Measurements from ENCODE around the gene DISC1. TPM values are rescaled to one million over a fixed set of nuclear protein-coding genes. Genes with fewer than 3 reads are reported as not detected.
"Not testable (repeated sequence)": the region's sequence is repeated elsewhere in the genome, so short reads cannot be mapped to it uniquely, and the experiment has no call there.

The DISC1 gene
- total RNA-seq, 2 experiments from 2014 or later: 1.1 to 1.6 TPM

DNA sequence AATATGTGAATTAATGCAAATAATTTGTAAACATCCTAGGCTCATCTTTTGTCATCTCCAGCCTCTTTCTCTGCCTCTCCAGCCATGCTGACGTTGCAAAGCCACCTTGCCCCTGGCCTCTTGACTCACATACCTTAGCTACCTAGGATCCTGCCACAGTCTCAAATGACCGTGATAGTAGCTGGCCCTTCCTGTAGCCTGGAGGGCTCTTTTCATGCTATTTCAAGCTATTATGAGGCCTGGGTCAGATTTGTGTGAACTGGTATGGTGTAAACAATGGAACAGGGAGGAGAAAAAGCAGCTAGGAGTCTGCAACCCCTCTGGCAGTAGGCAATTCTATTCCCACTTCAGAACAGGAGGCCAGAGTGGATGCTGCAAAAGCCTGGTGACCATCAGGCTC lies 337.7 kb downstream of the DISC1 start:
- POLR2A ChIA-PET: no interaction called here
- CTCF ChIA-PET: no interaction called here

DNA sequence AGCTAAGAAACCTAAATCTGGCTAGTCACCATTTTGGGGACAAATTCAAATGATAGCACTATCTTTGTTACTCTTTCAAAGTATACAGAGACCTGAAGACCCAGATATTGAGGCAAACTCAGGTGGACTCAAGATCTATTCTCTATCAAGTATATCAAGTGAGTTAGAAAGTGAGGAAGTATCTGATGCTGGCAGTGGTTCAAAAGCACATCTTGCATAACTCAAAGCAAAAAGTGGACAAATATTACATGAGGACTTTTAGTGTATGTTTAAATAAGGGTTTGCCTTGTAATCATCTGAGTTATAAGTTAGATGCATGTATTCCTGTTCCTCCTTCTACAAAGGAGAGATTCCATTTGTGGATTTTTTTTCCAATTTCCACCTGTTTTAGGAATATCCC lies 338.4 kb downstream of the DISC1 start:
- ChIA-PET POLR2A (no interaction called here), CTCF (no interaction called here)

DNA sequence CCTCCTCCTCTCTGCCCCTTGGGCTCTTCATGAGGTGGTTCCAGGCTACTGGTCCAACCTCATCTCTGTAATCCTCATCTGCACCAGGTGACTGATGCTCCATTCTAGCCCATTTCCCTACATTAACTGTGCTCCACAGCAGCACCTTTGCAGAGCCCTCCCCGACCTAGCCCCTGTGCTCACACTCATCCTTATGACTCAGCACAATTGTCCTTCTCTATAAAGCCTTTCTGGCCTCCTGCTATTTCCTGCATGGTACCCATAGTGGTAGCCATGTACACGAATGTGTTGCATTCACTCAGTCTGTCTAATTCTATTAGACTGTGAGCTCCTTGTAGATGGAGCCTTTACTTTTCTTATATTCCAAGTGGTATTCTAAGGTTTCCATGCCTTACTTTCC lies 339.0 kb downstream of the DISC1 start:
- POLR2A ChIA-PET: no interaction called here
- CTCF ChIA-PET: no interaction called here

DNA sequence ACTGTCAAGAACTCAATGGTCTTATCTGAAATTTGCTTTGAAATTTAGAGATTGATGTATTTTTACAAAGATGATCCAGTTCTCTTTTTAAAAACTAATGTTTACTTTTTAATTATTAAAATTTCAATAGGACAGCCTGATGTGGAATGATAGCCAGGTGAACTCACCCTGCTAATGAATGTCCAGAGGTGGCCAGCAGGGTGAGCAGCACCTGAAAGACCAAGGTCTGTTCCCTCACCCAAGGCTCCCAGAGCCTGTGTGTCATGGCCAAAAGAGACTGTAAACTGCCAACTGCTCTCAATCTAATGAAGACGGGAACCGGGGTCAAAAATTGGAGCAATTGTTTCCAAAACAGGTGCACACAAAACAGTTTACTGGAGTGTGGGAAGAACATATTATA lies 340.4 kb downstream of the DISC1 start:
- CTCF ChIA-PET: no interaction called here
- POLR2A ChIA-PET: no interaction called here

DNA sequence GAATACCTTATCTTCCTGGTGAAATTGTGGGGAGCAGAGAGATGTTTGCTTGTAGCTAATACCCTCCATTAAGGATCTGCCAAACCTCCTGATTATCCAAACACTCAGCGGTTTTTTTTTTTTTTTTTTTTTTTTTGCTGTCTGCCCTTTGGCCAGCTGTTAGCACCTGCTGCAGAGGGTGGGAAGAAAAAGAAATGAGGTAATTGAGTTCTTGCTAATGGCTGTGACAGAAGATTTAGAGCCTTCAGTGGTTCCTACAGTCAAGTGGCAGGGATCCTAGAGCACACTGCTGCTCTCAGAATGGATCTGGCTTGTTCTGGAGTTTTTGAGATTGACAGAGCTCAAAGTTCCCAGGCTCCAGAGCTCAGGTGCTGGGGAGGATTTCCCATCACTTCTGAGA lies 342.5 kb downstream of the DISC1 start:
- ChIA-PET POLR2A (interaction anchor here (0.7 kb wide), 1 partner anchor 498 kb away, joined by 3 read pairs; no protein-coding TSS in a partner anchor), CTCF (interaction anchor here (0.6 kb wide), 1 partner anchor 251 kb away, joined by 3 read pairs; no protein-coding TSS in a partner anchor)

DNA sequence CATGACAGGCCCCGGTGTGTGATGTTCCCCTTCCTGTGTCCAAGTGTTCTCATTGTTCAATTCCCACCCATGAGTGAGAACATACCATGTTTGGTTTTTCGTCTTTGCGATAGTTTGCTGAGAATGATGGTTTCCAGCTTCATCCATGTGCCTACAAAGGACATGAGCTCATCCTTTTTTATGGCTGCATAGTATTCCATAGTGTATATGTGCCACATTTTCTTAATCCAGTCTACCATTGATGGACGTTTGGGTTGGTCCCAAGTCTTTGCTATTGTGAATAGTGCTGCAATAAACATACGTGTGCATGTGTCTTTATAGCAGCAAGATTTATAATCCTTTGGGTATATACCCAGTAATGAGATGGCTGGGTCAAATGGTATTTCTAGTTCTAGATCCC lies 343.2 kb downstream of the DISC1 start:
- POLR2A ChIA-PET, CTCF ChIA-PET: not testable (repeated sequence)

DNA sequence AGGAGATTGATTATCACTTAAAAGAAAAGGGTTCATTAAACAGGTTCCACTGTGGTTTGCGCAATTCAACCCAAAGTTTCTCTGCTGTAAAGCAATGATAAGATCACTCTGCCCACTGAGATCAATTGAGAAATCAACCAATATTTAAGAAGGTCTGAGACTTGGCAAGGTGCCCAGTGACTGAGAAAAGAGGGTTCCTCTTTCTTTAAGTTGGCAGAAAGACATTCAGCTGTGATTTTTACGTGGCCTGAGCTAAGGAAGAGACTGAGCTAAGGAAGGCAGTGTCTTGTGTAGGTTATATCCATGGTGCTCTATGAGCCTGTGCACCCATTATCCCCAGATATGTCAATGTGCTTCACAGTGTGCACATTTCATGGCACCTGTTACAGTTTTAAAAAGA lies 344.1 kb downstream of the DISC1 start:
- CTCF ChIA-PET: no interaction called here
- POLR2A ChIA-PET: no interaction called here

DNA sequence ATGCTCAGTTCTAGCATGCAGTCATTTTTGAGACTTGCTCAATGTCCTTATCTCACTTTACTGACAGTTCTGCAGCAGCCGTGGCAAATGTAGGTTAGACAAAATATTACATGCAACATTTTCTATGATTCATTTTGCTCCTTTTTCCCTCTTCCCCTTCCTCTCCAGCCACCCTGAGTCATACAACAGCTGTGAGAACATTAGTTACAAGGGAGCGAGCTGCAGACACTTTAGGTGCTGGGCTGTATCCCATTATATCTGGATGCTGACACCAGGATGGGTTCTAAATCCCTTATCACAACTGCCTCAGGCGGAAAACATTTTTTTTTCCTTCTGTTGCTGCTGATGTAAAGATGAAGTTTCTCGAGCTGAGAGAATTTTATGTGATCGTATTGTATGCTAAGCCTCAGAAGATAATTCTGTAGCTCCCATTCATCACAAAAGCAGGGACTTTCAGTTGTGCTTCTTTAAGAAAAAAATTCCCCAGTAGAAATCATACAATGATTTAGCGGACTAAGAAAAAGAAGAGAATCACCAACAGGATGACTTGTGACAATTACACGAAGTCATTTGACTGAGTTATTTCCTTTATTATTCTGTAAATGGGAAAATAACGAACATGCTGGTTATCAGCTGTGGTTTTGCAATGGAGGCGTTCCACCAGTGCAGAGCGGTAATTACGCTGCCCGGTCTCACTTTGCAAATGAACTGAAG lies 345.0 kb downstream of the DISC1 start:
- POLR2A ChIA-PET: no interaction called here
- CTCF ChIA-PET: no interaction called here

DNA sequence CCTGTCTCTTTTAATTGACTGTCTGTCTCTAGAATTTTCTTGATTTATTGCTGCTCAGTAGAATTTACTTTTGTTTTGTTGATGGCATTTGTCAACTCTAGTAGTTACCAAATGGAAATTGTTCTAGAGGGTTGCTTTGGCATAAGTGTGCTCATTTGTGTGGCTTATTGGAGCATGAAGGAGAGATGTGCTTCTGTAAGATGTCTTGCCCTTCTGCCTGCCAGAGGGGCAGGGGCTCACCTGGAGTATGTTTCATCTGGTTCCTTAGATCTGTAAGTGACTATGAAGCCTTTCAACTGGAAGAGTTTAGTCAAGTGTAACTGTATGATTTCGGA lies 345.5 kb downstream of the DISC1 start:
- CTCF ChIA-PET: interaction anchor here (1.1 kb wide), 1 partner anchor 9 kb away, joined by 3 read pairs; no protein-coding TSS in a partner anchor

DNA sequence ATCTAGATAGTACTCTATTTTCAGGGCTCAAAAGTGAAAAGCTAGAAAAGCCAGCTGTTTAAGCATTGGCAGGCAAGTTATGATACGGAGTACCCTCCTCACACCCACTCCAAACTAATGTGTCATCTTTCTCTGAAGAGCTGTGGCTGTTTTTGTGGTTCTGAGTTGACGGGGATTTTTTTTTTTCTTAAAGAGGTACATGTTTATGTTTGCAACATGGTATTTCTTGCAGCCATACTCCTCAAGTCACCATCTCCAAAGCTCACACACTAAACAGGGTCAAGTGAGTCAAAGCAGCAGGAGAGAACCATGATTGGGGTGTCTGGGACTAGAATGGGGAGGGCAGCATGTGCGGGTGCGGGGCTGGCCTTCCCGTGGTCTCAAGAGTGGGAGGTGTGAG lies 347.2 kb downstream of the DISC1 start:
- ChIA-PET POLR2A (no interaction called here), CTCF (interaction anchor here (0.7 to 1.0 kb wide), 2 partner anchors 10 to 25 kb away, joined by 3 read pairs; no protein-coding TSS in a partner anchor)

More for the DNA sequence above, 345.5 kb downstream of the DISC1 start:
- POLR2A ChIA-PET: no interaction called here

DNA sequence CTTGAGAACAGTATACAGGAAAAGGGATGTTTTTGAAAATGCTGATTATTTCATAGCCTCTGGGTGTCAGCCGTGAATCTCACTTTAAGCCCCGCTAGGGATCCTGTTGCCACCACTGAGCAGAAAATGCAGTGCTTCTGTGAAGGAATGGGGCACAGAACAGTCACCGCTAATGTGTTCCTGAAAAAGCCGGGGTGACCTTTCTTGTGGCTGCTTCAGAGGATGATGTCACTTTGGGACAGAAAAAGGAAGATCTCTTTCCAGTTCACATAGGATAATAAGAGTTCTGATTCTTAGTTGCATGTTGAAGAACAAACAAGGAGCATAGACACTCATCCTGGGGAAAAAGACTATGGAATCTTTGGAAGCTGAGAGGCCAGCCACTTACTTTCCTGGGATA lies 349.6 kb downstream of the DISC1 start:
- ChIA-PET POLR2A (no interaction called here), CTCF (no interaction called here)

DNA sequence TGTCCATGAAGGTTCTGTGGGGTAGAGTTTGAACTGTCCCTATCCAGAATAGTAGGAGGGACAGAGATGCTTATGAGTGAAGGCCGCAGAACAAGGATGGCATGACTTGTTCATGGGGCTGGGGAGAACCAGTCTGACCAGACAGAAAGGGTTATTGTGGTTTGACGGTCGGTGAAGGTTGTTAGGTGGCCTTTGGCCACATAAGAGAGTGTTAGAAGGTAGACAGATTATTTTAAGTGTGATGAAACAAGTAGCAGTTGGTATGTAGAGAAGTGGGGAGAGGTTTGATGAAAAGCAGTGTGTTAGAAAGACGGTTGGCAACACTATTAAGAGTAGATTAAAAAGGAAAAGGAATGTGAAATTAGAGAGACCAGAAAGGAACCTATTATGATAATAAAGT lies 355.1 kb downstream of the DISC1 start:
- POLR2A ChIA-PET: no interaction called here
- CTCF ChIA-PET: interaction anchor here (0.6 to 1.6 kb wide), 2 partner anchors 9 to 131 kb away, joined by 3 read pairs; no protein-coding TSS in a partner anchor

DNA sequence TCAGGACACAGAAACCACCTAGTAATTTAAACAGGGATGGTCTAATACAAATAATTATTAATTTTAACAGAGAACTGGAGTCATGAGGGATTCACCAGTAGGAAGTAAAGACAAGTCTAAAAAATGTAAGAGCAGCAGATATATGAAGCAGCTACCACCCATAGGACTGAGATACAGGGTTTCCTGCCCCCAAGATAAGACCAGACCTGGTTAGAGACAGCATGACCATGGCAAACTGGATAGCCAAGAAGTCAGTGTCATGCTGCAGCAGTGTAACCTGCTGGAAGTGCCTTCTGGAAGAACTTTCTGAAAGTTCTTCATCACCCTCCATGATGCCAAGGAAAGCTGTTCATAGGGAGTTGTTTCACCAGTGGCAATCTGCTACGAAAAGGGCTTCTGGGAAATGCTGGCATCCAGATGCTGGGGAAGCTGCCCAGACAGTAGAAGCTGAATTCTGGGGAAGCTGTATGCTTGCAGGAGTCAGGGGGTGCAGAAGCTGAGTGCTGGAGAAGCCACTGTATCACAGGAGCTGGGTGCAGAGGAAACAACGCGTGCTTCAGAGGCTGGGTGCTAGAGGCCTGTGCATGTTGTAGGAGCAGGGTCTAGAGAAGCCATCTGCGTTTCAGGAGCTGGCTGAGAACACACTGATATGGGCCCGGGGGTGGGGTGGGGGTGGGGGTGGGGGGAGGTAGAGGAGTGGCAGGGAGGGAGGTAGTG lies 356.4 kb downstream of the DISC1 start:
- CTCF ChIA-PET: interaction anchor here (0.8 kb wide), 1 partner anchor 9 kb away, joined by 3 read pairs; no protein-coding TSS in a partner anchor

DNA sequence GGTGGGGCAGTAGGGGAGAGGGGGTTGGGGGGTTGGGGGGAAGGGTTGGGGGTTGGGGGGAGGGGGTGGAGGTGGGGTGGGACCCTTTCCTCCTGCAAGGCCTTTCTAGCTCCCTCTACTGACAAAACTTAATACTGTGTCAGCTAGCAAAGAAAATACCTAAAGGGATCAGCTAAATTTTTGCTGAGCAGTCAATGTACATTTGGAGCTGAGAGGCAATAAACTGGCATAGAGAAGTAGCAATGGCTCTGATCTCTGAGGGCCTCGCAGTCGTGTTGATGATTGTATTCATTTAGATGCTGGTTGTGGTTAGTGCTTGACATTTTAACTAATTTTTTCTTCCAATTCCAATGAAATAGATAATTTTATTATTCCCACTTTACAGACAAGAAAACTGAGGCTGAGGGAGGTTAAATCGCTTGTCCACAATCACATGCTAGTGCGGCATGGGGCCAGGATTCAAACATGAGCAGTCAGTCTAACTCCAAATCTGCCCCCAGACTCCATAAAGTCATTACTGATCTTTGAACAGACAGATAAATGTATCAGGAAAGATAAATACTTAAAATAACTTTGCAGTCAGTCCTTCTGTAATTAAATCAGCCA lies 357.1 kb downstream of the DISC1 start:
- POLR2A ChIA-PET: no interaction called here
- CTCF ChIA-PET: interaction anchor here (0.8 kb wide), 1 partner anchor 9 kb away, joined by 3 read pairs; no protein-coding TSS in a partner anchor

More for the DNA sequence above, 356.4 kb downstream of the DISC1 start:
- POLR2A ChIA-PET: no interaction called here

DNA sequence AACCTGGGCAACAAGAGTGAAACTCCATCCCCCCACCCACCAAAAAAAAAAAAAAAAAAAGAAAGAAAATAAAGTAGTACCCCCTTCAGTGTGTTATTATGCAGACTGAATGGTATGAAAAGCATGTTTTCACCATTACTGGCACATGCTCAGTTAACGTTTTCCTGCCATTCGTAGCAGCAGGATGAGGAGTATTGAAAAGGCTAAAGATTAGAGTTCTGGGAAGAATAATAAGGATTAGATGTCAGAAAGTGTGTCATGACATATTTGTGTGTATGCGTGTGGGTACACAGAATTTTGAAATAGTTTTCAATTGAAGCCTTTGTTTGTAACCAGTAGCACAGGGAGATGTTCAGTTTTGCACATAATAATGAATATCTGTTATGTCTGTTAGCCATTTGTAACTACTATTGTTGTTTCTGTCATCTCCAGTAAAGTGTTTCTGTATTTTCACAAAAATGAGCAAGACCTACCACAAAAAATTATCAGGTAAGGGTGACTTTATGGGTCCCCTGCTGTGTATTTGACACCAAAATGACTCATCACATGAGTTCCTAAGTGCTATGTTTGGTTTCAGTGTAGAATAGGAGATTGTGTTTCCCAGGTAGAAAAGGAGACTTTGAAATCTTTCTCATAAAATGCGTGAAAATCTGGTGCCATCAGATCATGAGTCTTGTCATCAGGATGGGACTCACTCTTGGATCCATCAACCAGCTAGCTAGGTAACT lies 358.9 kb downstream of the DISC1 start:
- ChIA-PET POLR2A (interaction anchor here (0.6 kb wide), 1 partner anchor 44 kb away, joined by 3 read pairs; no protein-coding TSS in a partner anchor), CTCF (no interaction called here)

DNA sequence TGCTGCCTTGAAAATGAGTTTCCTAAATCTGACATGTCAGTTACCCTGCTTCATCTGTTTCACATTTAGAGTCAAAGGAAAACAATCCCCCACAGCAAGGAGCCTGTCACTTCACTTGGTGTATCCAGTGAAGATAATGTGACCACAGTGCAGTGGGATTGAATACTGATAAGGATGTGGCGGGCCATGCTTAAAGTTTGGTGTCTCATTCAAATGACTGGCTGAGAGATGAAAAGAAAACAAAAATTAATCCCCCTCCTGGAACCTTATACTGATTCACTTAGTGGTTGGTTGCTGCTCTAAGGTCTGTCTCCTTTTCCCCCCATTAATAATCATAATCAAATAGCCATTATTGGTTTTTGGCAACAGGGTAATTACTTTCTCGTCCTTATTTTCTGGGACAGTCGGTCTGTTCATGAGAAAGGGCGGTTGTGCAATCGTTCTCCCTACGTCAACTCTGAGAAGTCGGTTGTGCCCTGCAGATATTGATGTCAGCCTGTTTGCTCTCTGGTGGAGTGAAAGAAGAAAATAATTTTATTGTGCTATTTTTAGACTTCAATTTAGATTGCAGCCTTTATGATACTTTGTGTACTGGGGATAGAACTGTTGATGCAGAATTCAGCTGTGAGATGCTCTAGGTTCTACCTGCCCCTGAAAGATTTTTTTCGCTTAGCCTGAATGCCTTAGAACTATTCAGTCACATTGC lies 360.2 kb downstream of the DISC1 start:
- POLR2A ChIA-PET: no interaction called here
- CTCF ChIA-PET: no interaction called here

DNA sequence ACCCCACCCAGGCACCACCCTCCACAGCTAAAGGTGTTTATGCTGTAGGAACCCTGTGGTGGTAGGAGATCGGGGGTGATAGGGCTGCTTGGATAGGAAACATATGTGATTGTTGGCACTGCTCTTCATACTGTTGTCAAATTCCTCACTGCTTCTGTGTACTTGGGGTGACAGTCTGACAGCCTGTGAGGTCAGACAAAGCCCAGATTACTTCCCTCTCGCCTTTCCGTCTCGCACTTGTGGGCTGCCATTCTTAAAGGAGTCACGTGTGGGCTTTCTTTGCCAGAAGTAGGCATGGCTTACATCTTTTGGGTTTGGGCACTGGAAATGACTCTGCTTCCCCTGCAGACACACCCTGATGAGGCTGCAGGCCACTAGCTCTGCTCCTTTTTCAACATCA lies 363.8 kb downstream of the DISC1 start:
- CTCF ChIA-PET: no interaction called here
- POLR2A ChIA-PET: no interaction called here

DNA sequence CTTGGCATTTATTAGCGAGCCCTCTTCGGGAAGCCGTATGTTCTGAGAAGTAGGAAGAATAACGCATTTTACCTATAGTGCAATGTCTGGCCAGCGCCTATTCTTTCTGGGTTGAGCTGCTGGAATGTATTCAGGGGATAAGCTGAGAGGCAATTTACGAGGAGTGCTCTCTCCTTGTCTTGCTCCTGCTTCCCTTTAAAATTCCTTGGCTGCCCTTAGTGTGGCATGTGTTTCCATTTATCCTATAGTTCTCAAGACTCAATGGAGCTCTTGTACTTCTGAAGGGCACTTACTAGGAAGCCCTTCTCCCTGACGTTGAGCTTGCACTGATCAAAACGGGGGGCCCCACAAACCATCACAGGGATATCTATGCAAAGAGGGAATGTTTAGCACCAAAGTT lies 364.6 kb downstream of the DISC1 start:
- CTCF ChIA-PET: no interaction called here

DNA sequence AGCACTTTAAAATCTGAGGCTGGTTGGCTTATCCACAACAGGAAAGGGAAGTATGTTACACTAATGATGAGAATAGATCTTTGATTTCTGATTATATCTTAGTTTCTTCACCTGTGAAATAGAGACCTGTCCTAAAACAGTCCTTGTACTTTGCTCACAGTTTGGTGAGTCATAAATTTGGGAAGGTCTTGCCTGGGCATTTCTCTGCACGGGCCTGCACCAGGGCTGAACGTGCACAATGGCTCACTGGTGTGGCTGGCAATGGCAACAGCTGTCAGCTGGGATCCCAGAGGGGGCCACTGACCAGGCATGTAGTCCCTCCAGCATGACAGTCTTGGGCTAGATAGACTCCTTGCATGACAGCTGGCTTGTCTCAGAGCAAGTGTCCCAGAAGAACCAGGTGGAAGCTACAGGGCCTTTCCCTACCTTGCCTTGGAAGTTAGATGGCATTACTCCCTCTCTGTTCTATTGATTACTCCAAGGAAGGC lies 367.4 kb downstream of the DISC1 start:
- CTCF ChIA-PET: no interaction called here
- POLR2A ChIA-PET: no interaction called here

More for the DNA sequence above, 364.6 kb downstream of the DISC1 start:
- POLR2A ChIA-PET: no interaction called here

DNA sequence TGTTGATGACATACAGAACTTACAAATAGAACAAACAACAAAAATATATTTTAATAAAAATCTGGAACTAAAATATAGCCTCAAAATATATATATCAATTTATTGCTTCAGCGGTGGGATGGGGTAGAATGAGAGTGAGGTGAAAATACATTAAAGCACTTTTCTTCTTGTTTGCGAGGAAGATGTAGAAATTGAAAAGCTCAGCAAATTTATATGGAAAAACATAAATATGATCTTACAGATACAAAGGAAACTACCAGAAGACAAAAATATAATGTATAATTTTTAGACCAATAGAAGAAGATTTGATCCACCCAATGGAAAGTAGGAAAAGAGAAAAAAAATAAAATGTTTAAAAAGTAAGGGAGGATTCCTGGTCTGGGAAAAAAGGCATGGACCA lies 372.2 kb downstream of the DISC1 start:
- ChIA-PET POLR2A (no interaction called here), CTCF (no interaction called here)

Measured in activated CD8-positive, alpha-beta memory T cell treated with anti-CD3 and anti-CD28 coated beads for 36 hours (primary cell).